Activated naive CD8-positive, alpha-beta T cell treated with anti-CD3 and anti-CD28 coated beads, Interleukin-2, amount 50 U/mL, for 24 hours (primary cell): Measurements from ENCODE around the gene ZNG1F.
"Not testable (repeated sequence)": the region's sequence is repeated elsewhere in the genome, so short reads cannot be mapped to it uniquely, and the experiment has no call there.

Source experiments
- ATAC-seq: fragments of 150-1000 bp; cut with Tn5 transposase; one replicate; pipeline ENCODE4 v1.10.0; 2021
- DNase-seq: peaks from one replicate; pipeline ENCODE4 v3.0.0; 2021
- H3K27ac Mint-ChIP-seq: one replicate; pipeline ENCODE4 v1.8.0; 2021; ENCODE audit warnings: mild to moderate bottlenecking, mixed read lengths
- H3K27me3 Mint-ChIP-seq: one replicate; pipeline ENCODE4 v1.8.0; 2021; ENCODE audit warnings: mixed read lengths
- H3K36me3 Mint-ChIP-seq: one replicate; pipeline ENCODE4 v1.8.0; 2021; ENCODE audit warnings: low read depth, mixed read lengths
- H3K4me1 Mint-ChIP-seq: one replicate; pipeline ENCODE4 v1.8.0; 2021; ENCODE audit warnings: mixed read lengths
- H3K4me3 Mint-ChIP-seq: one replicate; pipeline ENCODE4 v1.8.0; 2021; ENCODE audit warnings: mild to moderate bottlenecking, moderate library complexity, mixed read lengths
- H3K9me3 Mint-ChIP-seq: one replicate; pipeline ENCODE4 v1.8.0; 2021; ENCODE audit warnings: mixed read lengths

Gene ZNG1F

DNA sequence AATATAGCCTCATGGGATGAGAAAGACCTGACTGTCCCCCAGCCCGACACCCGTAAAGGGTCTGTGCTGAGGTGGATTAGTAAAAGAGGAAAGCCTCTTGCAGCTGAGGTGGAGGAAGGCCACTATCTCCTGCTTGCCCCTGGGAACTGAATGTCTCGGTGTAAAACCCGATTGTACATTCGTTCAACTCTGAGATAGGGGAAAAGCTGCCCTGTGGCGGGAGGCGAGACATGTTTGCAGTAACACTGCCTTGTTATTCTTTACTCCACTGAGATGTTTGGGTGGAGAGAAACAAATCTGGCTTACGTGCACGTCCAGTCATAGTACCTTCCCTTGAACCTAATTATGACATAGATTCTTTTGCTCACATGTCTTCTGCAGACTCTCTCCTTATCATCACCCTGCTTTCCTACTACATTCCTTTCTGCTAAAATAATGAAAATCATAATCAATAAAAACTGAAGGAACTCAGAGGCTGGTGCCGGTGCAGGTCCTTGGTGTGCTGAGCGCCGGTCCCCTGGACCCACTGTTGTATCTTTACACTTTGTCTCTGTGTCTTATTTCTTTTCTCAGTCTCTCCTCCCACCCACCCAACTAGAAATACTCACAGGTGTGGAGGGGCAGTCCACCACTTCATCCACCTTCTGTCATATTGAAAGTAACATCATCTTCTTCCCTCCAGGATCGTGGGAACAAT lies 83.4 kb downstream of the ZNG1F start:
- DNase-seq, H3K36me3 Mint-ChIP-seq, H3K27ac Mint-ChIP-seq, H3K9me3 Mint-ChIP-seq, H3K27me3 Mint-ChIP-seq, H3K4me1 Mint-ChIP-seq, ATAC-seq, H3K4me3 Mint-ChIP-seq: not testable (repeated sequence)

DNA sequence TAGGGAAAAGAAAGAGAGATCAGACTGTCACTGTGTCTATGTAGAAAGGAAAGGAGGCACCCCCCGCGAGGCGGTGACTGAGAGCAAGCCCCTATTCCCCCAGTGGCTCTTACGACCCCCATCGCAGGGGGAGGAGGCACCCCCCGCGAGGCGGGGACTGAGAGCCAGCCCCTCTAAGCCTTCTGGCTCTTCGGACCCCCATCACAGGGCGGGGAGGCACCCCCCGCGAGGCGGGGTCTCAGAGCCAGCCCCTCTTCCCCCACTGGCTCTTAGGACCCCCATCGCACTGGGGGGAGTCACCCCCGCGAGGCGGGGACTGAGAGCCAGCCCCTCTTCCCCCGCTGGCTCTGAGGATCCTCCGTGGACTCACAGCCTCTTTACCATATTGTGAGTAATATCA lies 84.6 kb downstream of the ZNG1F start:
- H3K36me3 Mint-ChIP-seq, DNase-seq, H3K4me3 Mint-ChIP-seq, H3K9me3 Mint-ChIP-seq, ATAC-seq, H3K27ac Mint-ChIP-seq, H3K4me1 Mint-ChIP-seq, H3K27me3 Mint-ChIP-seq: not testable (repeated sequence)

DNA sequence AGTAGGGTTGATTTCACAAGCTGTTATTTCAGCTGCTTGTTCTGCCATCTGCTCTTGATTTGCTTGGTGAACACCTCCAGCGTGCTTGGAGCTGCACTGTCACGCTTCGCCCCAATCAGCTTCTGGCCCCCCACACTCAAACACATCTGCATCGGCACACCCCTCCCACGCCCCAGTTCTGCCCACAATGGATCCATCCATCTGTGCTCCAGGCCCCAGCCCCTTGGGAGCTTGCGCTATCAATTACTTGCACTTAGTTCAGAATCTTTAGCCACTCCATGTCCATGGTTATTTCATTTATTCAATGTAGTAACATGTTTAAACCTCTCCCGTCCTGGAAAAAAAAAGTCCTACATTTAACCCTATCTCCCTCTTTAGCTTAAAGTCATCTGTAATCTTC lies 88.6 kb downstream of the ZNG1F start:
- not testable (repeated sequence) for DNase-seq, H3K27ac Mint-ChIP-seq

DNA sequence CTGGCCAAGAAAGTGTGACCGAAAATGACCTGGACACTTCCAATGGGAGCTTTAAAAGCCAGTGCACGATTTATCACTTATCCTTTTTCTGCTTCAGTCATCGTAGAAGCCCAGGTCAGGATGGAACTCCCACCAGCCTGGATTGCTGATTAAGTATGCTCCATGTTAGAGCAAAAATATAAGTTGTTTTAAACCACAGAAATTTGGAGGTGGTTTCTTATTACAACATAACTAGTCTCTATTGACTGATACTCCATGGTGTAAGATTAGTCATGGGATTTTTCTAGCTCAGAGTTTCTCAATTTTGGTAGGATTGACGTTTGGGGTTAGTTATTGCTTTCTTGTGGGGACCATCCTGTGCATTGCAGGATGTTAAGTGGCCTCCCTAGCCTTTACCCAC lies 90.4 kb downstream of the ZNG1F start:
- H3K9me3 Mint-ChIP-seq, H3K27me3 Mint-ChIP-seq, H3K27ac Mint-ChIP-seq, DNase-seq, H3K4me1 Mint-ChIP-seq, H3K36me3 Mint-ChIP-seq, H3K4me3 Mint-ChIP-seq: not testable (repeated sequence)
- ATAC-seq = peak; percentile 59

More for the DNA sequence above, 88.6 kb downstream of the ZNG1F start:
- H3K36me3 Mint-ChIP-seq, H3K9me3 Mint-ChIP-seq, H3K4me1 Mint-ChIP-seq, H3K27me3 Mint-ChIP-seq, H3K4me3 Mint-ChIP-seq, ATAC-seq: not testable (repeated sequence)

DNA sequence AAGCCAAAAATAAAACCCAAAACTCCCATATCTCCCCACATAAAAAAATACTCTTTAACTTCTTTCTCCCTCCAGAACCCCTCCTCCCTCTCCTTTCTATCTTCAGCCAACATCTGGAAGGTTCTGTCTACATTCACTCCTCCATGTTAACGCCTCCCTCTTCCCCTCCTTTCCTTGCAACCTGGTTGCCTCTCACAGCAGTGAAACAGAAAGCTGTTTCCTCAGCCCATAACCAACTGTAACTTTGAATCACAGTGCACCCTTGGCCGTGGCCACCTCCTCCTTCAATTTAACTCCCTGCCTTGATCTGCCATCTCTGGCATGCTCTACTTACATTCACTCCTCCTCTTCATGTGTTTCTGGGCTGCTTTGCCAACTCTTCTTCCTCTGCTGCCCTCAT lies 94.1 kb downstream of the ZNG1F start:
- not testable (repeated sequence) for DNase-seq, H3K27me3 Mint-ChIP-seq, ATAC-seq, H3K36me3 Mint-ChIP-seq, H3K9me3 Mint-ChIP-seq, H3K4me1 Mint-ChIP-seq, H3K27ac Mint-ChIP-seq, H3K4me3 Mint-ChIP-seq

DNA sequence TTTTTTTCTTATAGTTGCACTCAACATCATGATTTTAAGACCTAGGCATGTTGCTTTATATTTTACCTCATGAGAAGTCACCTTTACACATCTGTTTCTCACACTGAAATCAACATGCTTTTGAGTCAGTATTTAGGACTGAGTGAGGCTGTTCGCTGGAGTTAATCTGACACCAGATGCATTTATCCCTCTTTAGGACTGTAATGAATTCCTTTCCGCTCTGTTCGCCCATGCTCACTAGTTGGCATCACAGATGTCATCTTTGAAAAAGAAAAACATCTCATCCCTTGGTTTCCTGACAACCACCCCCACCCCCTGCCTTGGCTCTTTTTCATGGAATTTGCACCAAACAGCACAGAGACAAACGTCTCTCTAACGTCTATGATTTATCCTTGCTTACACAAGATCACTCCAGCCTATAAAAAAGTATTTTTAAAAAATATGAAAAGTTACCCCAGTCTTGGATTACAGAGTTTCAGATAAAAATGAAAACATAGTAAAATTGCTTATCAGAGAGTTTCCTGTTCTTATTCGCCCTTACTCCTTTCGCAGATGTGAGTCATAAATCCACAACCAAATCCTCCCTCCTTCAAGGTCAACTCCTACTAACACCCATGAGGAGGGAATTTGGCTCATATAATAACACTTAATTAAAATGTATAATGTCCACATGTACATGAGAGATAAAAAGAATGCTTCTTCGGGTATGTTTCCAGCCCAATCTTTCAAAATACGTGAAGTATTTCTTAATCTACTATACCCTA lies 94.9 kb downstream of the ZNG1F start:
- DNase-seq, H3K9me3 Mint-ChIP-seq, H3K27me3 Mint-ChIP-seq, H3K36me3 Mint-ChIP-seq, ATAC-seq, H3K27ac Mint-ChIP-seq, H3K4me3 Mint-ChIP-seq, H3K4me1 Mint-ChIP-seq: not testable (repeated sequence)

DNA sequence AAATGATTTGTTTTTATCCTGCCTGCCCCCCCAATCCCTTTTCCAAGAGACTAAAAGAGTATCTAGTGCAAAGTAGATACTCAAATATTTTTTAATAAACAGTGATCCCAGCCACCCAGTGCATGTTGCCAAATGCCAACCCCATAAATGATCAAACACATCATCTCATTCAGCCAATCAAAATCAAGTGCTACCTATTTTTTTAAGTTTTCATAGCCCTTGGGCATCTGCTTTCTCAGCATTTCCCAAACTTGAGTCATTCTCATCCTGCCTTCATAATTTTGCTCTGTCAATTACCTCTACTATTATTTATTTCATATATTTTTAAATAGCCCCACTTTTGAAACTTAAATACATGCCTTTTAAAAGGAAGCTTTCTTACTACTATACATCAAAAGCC lies 98.2 kb downstream of the ZNG1F start:
- not testable (repeated sequence) for DNase-seq, H3K4me3 Mint-ChIP-seq, H3K27me3 Mint-ChIP-seq, H3K27ac Mint-ChIP-seq, H3K36me3 Mint-ChIP-seq, H3K4me1 Mint-ChIP-seq, H3K9me3 Mint-ChIP-seq, ATAC-seq

DNA sequence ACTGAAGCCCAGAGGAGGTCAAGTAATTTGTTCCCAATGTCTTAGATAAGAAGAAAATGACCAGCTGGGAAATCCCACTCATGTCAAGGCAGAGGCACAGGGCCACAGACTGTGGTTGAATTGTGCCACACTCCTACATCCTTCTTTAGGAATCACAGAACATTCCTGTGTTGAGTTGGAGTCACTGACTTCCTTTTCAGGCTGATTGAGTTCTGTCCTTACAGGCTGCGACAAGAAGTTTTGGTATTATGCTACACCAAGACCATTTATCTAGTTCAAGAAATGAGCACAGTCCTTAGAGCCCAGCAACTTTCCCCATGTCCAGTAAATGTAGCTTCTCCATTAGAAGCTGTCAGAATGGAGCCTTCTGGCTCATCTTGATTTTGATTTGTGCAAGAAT lies 98.7 kb downstream of the ZNG1F start:
- peaks cover 11% of the 10 kb centered on the region for H3K27me3 Mint-ChIP-seq
- not testable (repeated sequence) for H3K4me3 Mint-ChIP-seq, H3K36me3 Mint-ChIP-seq, H3K27ac Mint-ChIP-seq, DNase-seq, H3K9me3 Mint-ChIP-seq, ATAC-seq, H3K4me1 Mint-ChIP-seq

DNA sequence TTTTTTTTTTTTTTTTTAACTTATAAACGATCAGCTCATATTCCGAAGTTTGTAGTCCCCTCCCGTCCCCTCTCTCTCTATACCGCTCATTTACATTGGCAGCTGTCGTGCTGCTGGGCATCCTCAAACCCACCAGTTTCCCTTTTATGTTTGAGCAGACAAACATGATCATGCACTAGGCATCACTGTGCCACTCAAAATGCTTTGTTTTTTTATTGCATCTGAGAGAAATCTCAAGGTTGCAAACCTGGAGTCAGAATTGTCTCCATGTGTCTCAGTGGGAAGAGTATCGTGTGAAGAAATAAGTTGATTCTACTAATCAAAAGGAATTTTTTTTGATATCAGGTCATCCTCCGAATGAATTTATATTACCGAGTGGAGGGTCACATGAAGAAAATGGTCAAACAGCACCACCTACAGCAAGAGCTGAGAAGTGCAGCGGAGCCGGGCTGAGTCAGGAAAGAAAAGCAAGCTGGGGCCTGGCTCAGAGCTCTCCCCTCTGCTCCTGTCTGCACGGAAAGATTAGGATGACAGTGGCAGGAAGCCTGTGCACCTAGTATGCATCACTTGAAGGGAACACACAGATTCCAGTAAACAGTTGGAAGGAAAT lies 100.6 kb downstream of the ZNG1F start:
- not testable (repeated sequence) for H3K36me3 Mint-ChIP-seq, H3K9me3 Mint-ChIP-seq, H3K27ac Mint-ChIP-seq, H3K4me3 Mint-ChIP-seq, H3K4me1 Mint-ChIP-seq, DNase-seq
- ATAC-seq = peak; percentile 66
- peaks cover 14% of the 10 kb centered on the region for H3K27me3 Mint-ChIP-seq

DNA sequence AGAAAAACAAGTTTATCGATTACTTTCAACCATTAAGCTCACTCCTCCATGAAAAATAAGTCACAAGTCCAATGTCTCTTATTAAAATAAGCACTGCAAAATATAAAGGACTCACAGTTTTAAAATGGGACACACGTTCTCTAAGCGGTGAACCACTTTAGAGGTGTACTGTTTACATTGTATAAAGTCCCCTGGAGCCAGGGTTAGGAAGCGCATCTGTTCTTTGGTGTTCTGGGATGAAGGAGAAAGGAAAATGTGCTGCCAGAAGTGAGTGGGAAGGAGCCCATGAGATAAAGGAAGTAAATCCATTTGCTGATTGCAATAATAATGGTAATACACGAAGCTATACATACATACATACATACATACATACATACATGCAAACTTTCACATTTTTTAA lies 101.2 kb downstream of the ZNG1F start:
- H3K27me3 Mint-ChIP-seq = peaks cover 14% of the 10 kb centered on the region
- not testable (repeated sequence) for DNase-seq, H3K9me3 Mint-ChIP-seq, H3K4me1 Mint-ChIP-seq, H3K36me3 Mint-ChIP-seq, ATAC-seq, H3K4me3 Mint-ChIP-seq, H3K27ac Mint-ChIP-seq

DNA sequence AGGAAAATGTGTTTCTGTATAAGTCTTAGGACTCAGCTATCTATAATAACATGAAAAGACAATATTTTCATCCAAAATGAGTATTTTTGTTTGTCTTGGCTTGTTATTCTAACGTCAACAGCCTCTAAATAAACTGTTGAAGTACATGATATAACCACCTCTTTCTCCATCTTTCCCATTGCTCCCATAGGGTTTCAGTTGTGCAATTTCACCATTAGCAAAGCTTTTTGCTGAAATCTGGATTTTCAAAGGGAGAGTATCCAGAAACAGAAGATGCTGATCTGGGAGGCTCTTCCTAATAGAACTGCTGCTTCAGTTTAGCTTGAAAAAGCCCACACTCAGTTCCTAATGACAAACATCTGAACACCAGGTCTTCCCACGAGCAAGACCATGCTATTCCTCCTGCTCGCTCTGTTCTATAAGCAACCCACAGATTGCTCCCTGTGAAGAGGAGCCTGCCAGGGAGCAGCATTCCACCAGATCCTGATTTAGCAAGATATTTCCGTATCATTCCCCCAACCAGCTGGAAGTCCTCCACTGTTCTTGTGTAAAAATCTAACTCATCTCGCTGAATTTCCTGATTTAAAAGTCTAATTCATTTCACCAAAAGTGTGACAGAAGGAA lies 101.8 kb downstream of the ZNG1F start:
- DNase-seq, H3K27ac Mint-ChIP-seq, H3K9me3 Mint-ChIP-seq, H3K4me3 Mint-ChIP-seq, ATAC-seq, H3K4me1 Mint-ChIP-seq, H3K36me3 Mint-ChIP-seq: not testable (repeated sequence)
- peaks cover 20% of the 10 kb centered on the region for H3K27me3 Mint-ChIP-seq

DNA sequence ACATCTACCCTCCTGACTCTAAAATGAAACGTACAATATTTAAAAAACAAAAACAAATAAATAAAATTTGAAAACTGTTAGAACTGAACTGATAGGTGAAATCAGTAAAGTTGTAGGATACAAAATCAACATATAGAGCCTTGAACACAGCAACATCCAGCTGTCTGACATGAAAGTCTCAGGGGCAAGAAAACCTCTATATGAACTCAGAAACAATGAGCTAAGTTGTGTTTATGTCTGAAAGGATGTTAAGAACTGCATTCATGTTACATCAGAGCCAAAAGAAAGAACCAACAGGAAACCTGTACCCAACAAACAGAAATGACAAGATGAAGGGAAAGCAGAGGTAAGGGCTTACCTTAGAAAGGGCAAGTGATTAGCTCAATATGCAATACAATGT lies 102.4 kb downstream of the ZNG1F start:
- peaks cover 21% of the 10 kb centered on the region for H3K27me3 Mint-ChIP-seq
- not testable (repeated sequence) for H3K4me3 Mint-ChIP-seq, H3K9me3 Mint-ChIP-seq, DNase-seq, ATAC-seq, H3K36me3 Mint-ChIP-seq, H3K4me1 Mint-ChIP-seq, H3K27ac Mint-ChIP-seq

DNA sequence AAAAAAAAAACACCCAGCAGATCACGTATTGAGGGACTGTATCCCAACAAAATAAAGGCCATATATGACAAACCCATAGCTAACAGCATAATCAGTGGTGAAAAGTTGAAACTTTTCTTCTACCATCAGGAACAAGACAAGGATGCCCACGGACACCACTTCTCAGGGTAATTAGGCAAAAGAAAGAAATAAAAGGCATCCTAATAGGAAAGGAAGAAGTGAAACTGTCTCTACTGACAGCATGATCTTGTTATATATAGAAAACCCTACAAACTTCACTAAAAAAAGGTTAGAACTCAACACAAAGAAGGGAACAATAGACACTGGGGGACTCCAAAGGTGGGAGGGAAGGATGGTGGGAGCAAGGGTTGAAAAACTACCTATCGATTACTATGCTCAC lies 102.9 kb downstream of the ZNG1F start:
- peaks cover 21% of the 10 kb centered on the region for H3K27me3 Mint-ChIP-seq
- ATAC-seq, DNase-seq, H3K9me3 Mint-ChIP-seq, H3K4me1 Mint-ChIP-seq, H3K4me3 Mint-ChIP-seq, H3K27ac Mint-ChIP-seq, H3K36me3 Mint-ChIP-seq: not testable (repeated sequence)

DNA sequence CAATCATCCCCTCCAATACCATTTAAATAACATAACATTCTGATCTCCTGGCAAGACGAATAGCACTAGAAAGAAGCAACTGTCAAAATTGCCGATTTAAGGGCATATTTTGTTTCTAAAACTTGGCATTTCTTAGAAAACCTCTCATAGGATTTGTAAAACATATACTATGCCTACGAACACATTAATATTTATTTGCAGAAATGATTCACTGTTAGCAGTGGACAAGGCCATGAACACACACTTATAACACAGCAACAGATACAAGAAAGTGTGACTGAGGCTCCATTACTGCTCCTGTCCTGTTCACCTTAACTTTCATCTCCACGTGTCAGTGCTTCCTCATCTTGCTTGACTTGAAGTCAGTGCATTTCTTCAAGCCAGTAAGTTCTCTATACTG lies 106.8 kb downstream of the ZNG1F start:
- DNase-seq, H3K9me3 Mint-ChIP-seq, H3K36me3 Mint-ChIP-seq, ATAC-seq, H3K4me1 Mint-ChIP-seq, H3K4me3 Mint-ChIP-seq, H3K27ac Mint-ChIP-seq: not testable (repeated sequence)
- H3K27me3 Mint-ChIP-seq = peaks cover 17% of the 10 kb centered on the region
